ENCODE data around the gene CHRNA3.

DNA sequence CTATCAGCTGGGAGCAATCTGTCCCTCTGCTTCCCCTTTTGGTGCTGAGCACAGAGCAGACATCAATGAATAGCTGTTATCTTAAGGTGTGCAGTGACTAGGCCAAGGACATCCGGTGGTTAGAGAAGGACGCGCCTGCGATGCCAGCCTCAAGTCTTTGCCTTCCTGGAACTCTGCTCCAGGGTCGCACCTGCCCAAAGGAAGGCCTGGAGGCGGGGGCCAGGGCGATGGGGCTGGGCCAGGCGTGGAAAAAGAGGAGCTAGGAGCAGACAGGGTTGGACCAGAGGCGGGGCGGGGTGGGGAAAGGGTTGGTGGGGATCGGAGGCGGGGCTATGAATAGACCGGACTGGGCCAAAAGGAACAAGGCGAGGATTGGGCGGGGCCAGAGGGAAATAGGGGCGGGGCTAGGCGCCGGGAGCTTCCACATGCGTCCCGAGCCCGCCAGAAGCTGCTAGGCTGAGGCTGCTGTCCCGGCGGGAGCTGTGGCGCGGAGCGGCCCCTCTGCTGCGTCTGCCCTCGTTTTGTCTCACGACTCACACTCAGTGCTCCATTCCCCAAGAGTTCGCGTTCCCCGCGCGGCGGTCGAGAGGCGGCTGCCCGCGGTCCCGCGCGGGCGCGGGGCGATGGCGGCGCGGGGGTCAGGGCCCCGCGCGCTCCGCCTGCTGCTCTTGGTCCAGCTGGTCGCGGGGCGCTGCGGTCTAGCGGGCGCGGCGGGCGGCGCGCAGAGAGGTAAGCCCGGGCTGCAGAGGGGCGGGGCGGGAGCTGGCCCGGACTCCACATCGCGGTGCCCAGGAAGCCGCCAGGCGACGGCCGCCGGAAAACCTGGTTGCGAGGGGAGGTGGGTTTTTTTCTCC is 55.5 kb downstream of the CHRNA3 start, which contains the start of gene CHRNA5:
- TF ChIP-seq, protein P1, sequence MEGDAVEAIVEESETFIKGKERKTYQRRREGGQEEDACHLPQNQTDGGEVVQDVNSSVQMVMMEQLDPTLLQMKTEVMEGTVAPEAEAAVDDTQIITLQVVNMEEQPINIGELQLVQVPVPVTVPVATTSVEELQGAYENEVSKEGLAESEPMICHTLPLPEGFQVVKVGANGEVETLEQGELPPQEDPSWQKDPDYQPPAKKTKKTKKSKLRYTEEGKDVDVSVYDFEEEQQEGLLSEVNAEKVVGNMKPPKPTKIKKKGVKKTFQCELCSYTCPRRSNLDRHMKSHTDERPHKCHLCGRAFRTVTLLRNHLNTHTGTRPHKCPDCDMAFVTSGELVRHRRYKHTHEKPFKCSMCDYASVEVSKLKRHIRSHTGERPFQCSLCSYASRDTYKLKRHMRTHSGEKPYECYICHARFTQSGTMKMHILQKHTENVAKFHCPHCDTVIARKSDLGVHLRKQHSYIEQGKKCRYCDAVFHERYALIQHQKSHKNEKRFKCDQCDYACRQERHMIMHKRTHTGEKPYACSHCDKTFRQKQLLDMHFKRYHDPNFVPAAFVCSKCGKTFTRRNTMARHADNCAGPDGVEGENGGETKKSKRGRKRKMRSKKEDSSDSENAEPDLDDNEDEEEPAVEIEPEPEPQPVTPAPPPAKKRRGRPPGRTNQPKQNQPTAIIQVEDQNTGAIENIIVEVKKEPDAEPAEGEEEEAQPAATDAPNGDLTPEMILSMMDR (IDR thresholded peaks at IDR 0.05; ENCODE audit: borderline replicate concordance, extremely low read depth, low read length, poor library complexity, severe bottlenecking) = no peak
- TF ChIP-seq EZH2 (IDR thresholded peaks at IDR 0.05; ENCODE audit: borderline replicate concordance, low read depth, low read length, severe bottlenecking) = no peak

Measured in DND-41 (cell line).